Measurements from ENCODE around the gene TEX13B.

GRCh38 chrX:108019382-108019875 lies 37.3 kb upstream of the TEX13B start:
- TF ChIP-seq, protein P1, sequence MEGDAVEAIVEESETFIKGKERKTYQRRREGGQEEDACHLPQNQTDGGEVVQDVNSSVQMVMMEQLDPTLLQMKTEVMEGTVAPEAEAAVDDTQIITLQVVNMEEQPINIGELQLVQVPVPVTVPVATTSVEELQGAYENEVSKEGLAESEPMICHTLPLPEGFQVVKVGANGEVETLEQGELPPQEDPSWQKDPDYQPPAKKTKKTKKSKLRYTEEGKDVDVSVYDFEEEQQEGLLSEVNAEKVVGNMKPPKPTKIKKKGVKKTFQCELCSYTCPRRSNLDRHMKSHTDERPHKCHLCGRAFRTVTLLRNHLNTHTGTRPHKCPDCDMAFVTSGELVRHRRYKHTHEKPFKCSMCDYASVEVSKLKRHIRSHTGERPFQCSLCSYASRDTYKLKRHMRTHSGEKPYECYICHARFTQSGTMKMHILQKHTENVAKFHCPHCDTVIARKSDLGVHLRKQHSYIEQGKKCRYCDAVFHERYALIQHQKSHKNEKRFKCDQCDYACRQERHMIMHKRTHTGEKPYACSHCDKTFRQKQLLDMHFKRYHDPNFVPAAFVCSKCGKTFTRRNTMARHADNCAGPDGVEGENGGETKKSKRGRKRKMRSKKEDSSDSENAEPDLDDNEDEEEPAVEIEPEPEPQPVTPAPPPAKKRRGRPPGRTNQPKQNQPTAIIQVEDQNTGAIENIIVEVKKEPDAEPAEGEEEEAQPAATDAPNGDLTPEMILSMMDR (IDR thresholded peaks at IDR 0.05; ENCODE audit: insufficient read depth, low read length, poor library complexity, severe bottlenecking) = no peak
- no peak for TF ChIP-seq EZH2phosphoT487 (conservative IDR thresholded peaks at IDR 0.05; ENCODE audit: low read length)
